Tibial nerve (tissue), 4 donors: ENCODE results near the gene USP13. TPM values are rescaled to one million over a fixed set of nuclear protein-coding genes. Genes with fewer than 3 reads are reported as not detected.
"Not testable (repeated sequence)": the region's sequence is repeated elsewhere in the genome, so short reads cannot be mapped to it uniquely, and the experiment has no call there.

Experiments used
- DNase-seq, 2 donors: peaks; one replicate each; pipeline ENCODE4 v3.0.0-alpha.2; 2019; ENCODE audit warnings: low spot score in 2 of 2
- H3K27ac ChIP-seq, 4 donors: fragments of 200-600 bp; sonication (generic) in 3 of 4; one replicate each; pipeline ENCODE4 v1.5.1; 2017 to 2019; ENCODE audit warnings: mild to moderate bottlenecking in 1 of 4
- H3K27me3 ChIP-seq, 2 donors: fragments of 200-600 bp; sonication (generic) in 1 of 2; one replicate each; pipeline versions ENCODE4 v1.5.1 to v1.6.0; 2017 to 2019
- H3K36me3 ChIP-seq, 3 donors: fragments of 200-600 bp; sonication (generic); one replicate each; pipeline ENCODE4 v1.5.1; 2018 to 2019
- H3K4me1 ChIP-seq, 4 donors: fragments of 200-600 bp; sonication (generic) in 3 of 4; one replicate each; pipeline ENCODE4 v1.5.1; 2017 to 2019
- H3K4me3 ChIP-seq, 4 donors: fragments of 200-600 bp; sonication (generic) in 3 of 4; one replicate each; pipeline ENCODE4 v1.5.1; 2017 to 2019; ENCODE audit warnings: mild to moderate bottlenecking in 1 of 4, moderate library complexity in 1 of 4
- H3K9me3 ChIP-seq, 4 donors: fragments of 200-600 bp; sonication (generic) in 3 of 4; one replicate each; pipeline ENCODE4 v1.5.1; 2017 to 2019
- CTCF ChIP-seq, 5 experiments: fragments of 200-600 bp in 3 of 5; fragments of 450-650 bp in 2 of 5; sonication (generic) in 3 of 5; IDR thresholded peaks; one replicate each; pipeline ENCODE4 v1.5.1; 2016 to 2019; ENCODE audit warnings: antibody characterized with exemption in 5 of 5, mild to moderate bottlenecking in 3 of 5, moderate library complexity in 2 of 5
- EP300 ChIP-seq, 2 donors: sonication (generic); formaldehyde crosslinking; IDR thresholded peaks; one replicate each; pipeline ENCODE4 v1.6.1; 2017; ENCODE audit warnings: antibody characterized with exemption in 2 of 2, mild to moderate bottlenecking in 1 of 2
- POLR2A ChIP-seq, 2 donors: fragments of 450-650 bp; IDR thresholded peaks; one replicate each; pipeline ENCODE4 v1.6.1; 2017; ENCODE audit warnings: antibody characterized with exemption in 2 of 2, mild to moderate bottlenecking in 2 of 2, moderate library complexity in 2 of 2
- WGBS, 2 donors: methylation state at CpG; one replicate each; pipeline ENCODE4 v1.1.5; 2018; 5-methylcytosine and 5-hydroxymethylcytosine counted together
- total RNA-seq, 4 donors: library from RNA; depleted of rRNA; stranded (reverse); fragments of >200 nt; gene quantifications; one replicate each; pipeline ENCODE4 v1.1.0, GENCODE V29; 2016

USP13 gene
- total RNA-seq, 4 donors from 2014 or later: 9.8 to 16.7 (median 14.2) TPM

GRCh38 chr3:179769411-179770247, 116.8 kb downstream of the USP13 start:
- Histone ChIP-seq H3K4me3 (no peak overlapping the region), H3K9me3 (no peaks in the 10 kb centered on the region), H3K27ac (no peak overlapping the region), H3K27me3 (no peaks in the 10 kb centered on the region), H3K4me1 (no peaks in the 10 kb centered on the region), H3K36me3 (peaks cover 0 to 79% (median 0%) of the 10 kb centered on the region in 3 donors)
- DNase-seq: no peak
- TF ChIP-seq POLR2A (IDR thresholded peaks at IDR 0.05): no peak
- TF ChIP-seq CTCF (IDR thresholded peaks at IDR 0.05): no peak
- no peak for TF ChIP-seq EP300 (IDR thresholded peaks at IDR 0.05)
- WGBS, 2 donors: 58 to 62% methylated on average over 9 of the region's 9 CpGs

- 76 to 77% methylated on average over 4 of the region's 4 CpGs for WGBS, 2 donors
- Histone ChIP-seq H3K4me3 (no peak overlapping the region), H3K4me1 (no peaks in the 10 kb centered on the region), H3K36me3 (peaks cover 0 to 72% (median 0%) of the 10 kb centered on the region in 3 donors), H3K27me3 (no peaks in the 10 kb centered on the region), H3K27ac (no peak overlapping the region), H3K9me3 (peaks cover 0 to 5% (median 0%) of the 10 kb centered on the region in 4 donors)
- no peak for DNase-seq
- TF ChIP-seq CTCF (IDR thresholded peaks at IDR 0.05): no peak
- no peak for TF ChIP-seq POLR2A (IDR thresholded peaks at IDR 0.05)
- no peak for TF ChIP-seq EP300 (IDR thresholded peaks at IDR 0.05)
Measured at GRCh38 chr3:179771797-179772196, 119.0 kb downstream of the USP13 start.

- Histone ChIP-seq H3K9me3 (peaks cover 0 to 5% (median 0%) of the 10 kb centered on the region in 4 donors), H3K36me3 (peaks cover 0 to 67% (median 0%) of the 10 kb centered on the region in 3 donors), H3K4me1 (no peaks in the 10 kb centered on the region), H3K27me3 (no peaks in the 10 kb centered on the region), H3K27ac (no peak overlapping the region), H3K4me3 (no peak overlapping the region)
- DNase-seq: no peak
- TF ChIP-seq CTCF (IDR thresholded peaks at IDR 0.05) (no peak), EP300 (IDR thresholded peaks at IDR 0.05) (no peak), POLR2A (IDR thresholded peaks at IDR 0.05) (no peak)
- WGBS, 2 donors: 71 to 80% methylated on average over 5 of the region's 5 CpGs
Measured at GRCh38 chr3:179772297-179772696, 119.5 kb downstream of the USP13 start.

GRCh38 chr3:179775416-179776122, 122.7 kb downstream of the USP13 start:
- H3K9me3 ChIP-seq: peaks cover 0 to 5% (median 0%) of the 10 kb centered on the region in 4 donors
- H3K4me1 ChIP-seq: no peaks in the 10 kb centered on the region
- H3K27ac ChIP-seq: no peak overlapping the region
- TF ChIP-seq EP300 (IDR thresholded peaks at IDR 0.05) (no peak), CTCF (IDR thresholded peaks at IDR 0.05) (no peak), POLR2A (IDR thresholded peaks at IDR 0.05) (no peak)
- no peaks in the 10 kb centered on the region for H3K27me3 ChIP-seq
- H3K36me3 ChIP-seq: peaks cover 0 to 72% (median 0%) of the 10 kb centered on the region in 3 donors
- no peak overlapping the region for H3K4me3 ChIP-seq
- WGBS, 2 donors: 96 to 99% methylated on average over 22 to 26 of the region's 28 CpGs
- no peak for DNase-seq

GRCh38 chr3:179782841-179783240, 130.0 kb downstream of the USP13 start:
- H3K4me1 ChIP-seq: not testable (repeated sequence)
- peaks cover 0 to 76% (median 0%) of the 10 kb centered on the region in 3 donors for H3K36me3 ChIP-seq

More at GRCh38 chr3:179782841-179783240, 130.0 kb downstream of the USP13 start:
- H3K27ac ChIP-seq, H3K27me3 ChIP-seq, DNase-seq, H3K9me3 ChIP-seq, H3K4me3 ChIP-seq: not testable (repeated sequence)
- whole genome bisulfite sequencing, 2 donors: 94 to 96% methylated on average over 5 of the region's 5 CpGs
